HepG2 (cell line): ENCODE measurements around the gene TSPAN18. TPM values are rescaled to one million over a fixed set of nuclear protein-coding genes. Genes with fewer than 3 reads are reported as not detected.

Experiments
- ATAC-seq: fragments of 200-7000 bp; cut with Tn5 transposase; 3 replicates; pipeline ENCODE4 v1.9.1; 2020; ENCODE audit warnings: mild to moderate bottlenecking, moderate library complexity
- BruUV-seq: library from RNA; stranded (reverse); fragments of 400-500 nt; replicated peaks from 2 replicates; lab custom pipeline; 2021; lab: Mats Ljungman, UMichigan
- CTCF ChIA-PET: fragments of 300-600 bp; formaldehyde crosslinking; extraction: SDS; loops from one replicate; lab custom pipeline; 2021; ENCODE audit warnings: low total read pairs, inconsistent platforms, low intra/inter-chr PET ratio; lab: Yijun Ruan, JAX
- POLR2A ChIA-PET: fragments of 350-600 bp; sonication (Branson Sonifier 250); formaldehyde crosslinking; loops from one replicate; lab custom pipeline; 2020; ENCODE audit warnings: antibody characterized with exemption, inconsistent platforms; lab: Yijun Ruan, JAX
- DNase-seq: peaks from one replicate; pipeline ENCODE4 v3.0.0-alpha.2; 2015; ENCODE audit warnings: low spot score
- FAIRE-seq: peaks from 3 replicates; lab custom pipeline; 2011; peaks lifted over from hg19 to GRCh38; lab: Jason Lieb, UNC
- H2AFZ ChIP-seq: one replicate; pipeline ENCODE4 v1.6.1; 2011; ENCODE audit warnings: low read length, inconsistent platforms
- H3K27ac ChIP-seq: fragments of 300-600 bp; 3 replicates; pipeline ENCODE4 v1.8.0; 2011; ENCODE audit warnings: mixed run types, mild to moderate bottlenecking, mixed read lengths, low read length, inconsistent platforms; ENCODE audit not compliant: insufficient read depth; ENCODE audit errors: extremely low read length
- H3K27me3 ChIP-seq, 2 experiments: fragments of 200-600 bp in 1 of 2; 2 replicates in 1 of 2; 3 replicates in 1 of 2; pipeline versions ENCODE4 v1.6.0 to v1.8.0; 2011; ENCODE audit warnings: low read length in 2 of 2, mild to moderate bottlenecking in 2 of 2, moderate library complexity in 2 of 2, inconsistent platforms in 1 of 2; ENCODE audit not compliant: insufficient read depth in 2 of 2, control insufficient read depth in 1 of 2
- H3K36me3 ChIP-seq, 2 experiments: fragments of 200-600 bp in 1 of 2; replicated peaks in 1 of 2; 2 replicates in 1 of 2; 3 replicates in 1 of 2; pipeline versions ENCODE4 v1.5.1 to v1.8.0; 2011; ENCODE audit warnings: low read length in 2 of 2, inconsistent platforms in 1 of 2; ENCODE audit not compliant: insufficient read depth in 2 of 2, control insufficient read depth in 1 of 2
- H3K4me1 ChIP-seq: 2 replicates; pipeline ENCODE4 v1.5.1; 2012; ENCODE audit warnings: low read length, inconsistent platforms; ENCODE audit not compliant: insufficient read depth
- H3K4me2 ChIP-seq: 2 replicates; pipeline ENCODE4 v1.6.0; 2011; ENCODE audit warnings: low read depth, low read length, inconsistent platforms
- H3K4me3 ChIP-seq, 3 experiments: fragments of 200-600 bp in 1 of 3; sonication (generic), shearing (Covaris generic) in 1 of 3; replicated peaks in 1 of 3; 2 replicates each; pipeline ENCODE4 v1.5.1; 2011 to 2016; ENCODE audit warnings: low read length in 3 of 3, inconsistent platforms in 2 of 3, low read depth in 2 of 3, mild to moderate bottlenecking in 2 of 3, control low read depth in 1 of 3, mixed read lengths in 1 of 3; ENCODE audit not compliant: insufficient read depth in 1 of 3
- H3K79me2 ChIP-seq: one replicate; pipeline ENCODE4 v1.6.1; 2011; ENCODE audit warnings: low read length, inconsistent platforms; ENCODE audit not compliant: insufficient read depth
- H3K9ac ChIP-seq: 2 replicates; pipeline ENCODE4 v1.6.0; 2011; ENCODE audit warnings: mild to moderate bottlenecking, low read depth, low read length, inconsistent platforms; ENCODE audit not compliant: insufficient read depth
- H3K9me3 ChIP-seq: 2 replicates; pipeline ENCODE4 v1.5.1; 2012; ENCODE audit warnings: mild to moderate bottlenecking, low read length
- H4K20me1 ChIP-seq: 2 replicates; pipeline ENCODE4 v1.6.0; 2011; ENCODE audit warnings: inconsistent platforms, mild to moderate bottlenecking, low read length, moderate library complexity; ENCODE audit not compliant: insufficient read depth
- CEBPG ChIP-seq: IDR thresholded peaks from 2 replicates; pipeline ENCODE4 v1.6.1; 2016
- JUN ChIP-seq: sonication (generic); formaldehyde crosslinking; IDR thresholded peaks from 2 replicates; pipeline ENCODE4 v1.4.0; 2020; ENCODE audit warnings: mild to moderate bottlenecking, missing genetic modification reagents
- JUND ChIP-seq: sonication (generic); formaldehyde crosslinking; IDR thresholded peaks from 2 replicates; pipeline ENCODE4 v1.8.0; 2022; ENCODE audit warnings: mild to moderate bottlenecking, missing genetic modification reagents
- NR3C1 ChIP-seq: sonication (generic); formaldehyde crosslinking; IDR thresholded peaks from 2 replicates; pipeline ENCODE4 v1.4.0; 2020; ENCODE audit warnings: missing genetic modification reagents
- PLRG1 ChIP-seq: fragments of 450-650 bp; conservative IDR thresholded peaks from 2 replicates; pipeline ENCODE4 v1.6.1; 2016
- REL ChIP-seq: sonication (generic); formaldehyde crosslinking; conservative IDR thresholded peaks from 2 replicates; pipeline ENCODE4 v1.8.0; 2022; ENCODE audit warnings: mild to moderate bottlenecking, missing genetic modification reagents, moderate library complexity
- SATB2 ChIP-seq: sonication (generic); formaldehyde crosslinking; IDR thresholded peaks from 2 replicates; pipeline ENCODE4 v1.5.0; 2020; ENCODE audit warnings: missing genetic modification reagents
- SMAD3 ChIP-seq: sonication (generic); formaldehyde crosslinking; IDR thresholded peaks from 2 replicates; pipeline ENCODE4 v1.4.0; 2020; ENCODE audit warnings: missing genetic modification reagents
- SOX13 ChIP-seq, 3 experiments: fragments of 450-650 bp in 1 of 3; sonication (generic) in 1 of 3; formaldehyde crosslinking in 1 of 3; IDR thresholded peaks in 2 of 3; conservative IDR thresholded peaks in 1 of 3; 2 replicates each; pipeline versions ENCODE4 v1.5.0 to v1.6.1; 2016 to 2020; ENCODE audit warnings: antibody characterized with exemption in 1 of 3, mild to moderate bottlenecking in 1 of 3, missing compliant biosample characterization in 1 of 3, missing genetic modification reagents in 1 of 3, moderate library complexity in 1 of 3
- TOE1 ChIP-seq: sonication (generic); formaldehyde crosslinking; IDR thresholded peaks from 2 replicates; pipeline ENCODE4 v1.4.0; 2020; ENCODE audit warnings: mild to moderate bottlenecking, missing genetic modification reagents
- ZMYM2 ChIP-seq: sonication (generic); formaldehyde crosslinking; IDR thresholded peaks from 2 replicates; pipeline ENCODE4 v1.8.0; 2022; ENCODE audit warnings: mild to moderate bottlenecking, missing genetic modification reagents
- ZNF136 ChIP-seq: sonication (generic); formaldehyde crosslinking; IDR thresholded peaks from 2 replicates; pipeline ENCODE4 v1.8.1; 2022; ENCODE audit warnings: low read depth, mild to moderate bottlenecking, moderate library complexity, missing genetic modification reagents
- ZNF761 ChIP-seq: sonication (generic); formaldehyde crosslinking; conservative IDR thresholded peaks from 2 replicates; pipeline ENCODE4 v1.4.0; 2020; ENCODE audit warnings: mild to moderate bottlenecking, missing genetic modification reagents
- ZNF768 ChIP-seq: sonication (generic); formaldehyde crosslinking; IDR thresholded peaks from 2 replicates; pipeline ENCODE4 v1.4.0; 2020; ENCODE audit warnings: missing genetic modification reagents
- WGBS: methylation state at CpG from one replicate; pipeline ENCODE4 v1.1.6; 2017; ENCODE audit warnings: low lambda C conversion rate; 5-methylcytosine and 5-hydroxymethylcytosine counted together
- in situ Hi-C: cut with HindIII; loops from 2 replicates; pipeline ENCODE4 v1.10.0; 2017; ENCODE audit warnings: low pct_unique_long_range_greater_than_20kb; ENCODE audit not compliant: extremely low pct_ligation_motif_present
- intact Hi-C: fragments of 100-400 bp; cut with micrococcal nuclease; formaldehyde crosslinking; loops from one replicate; pipeline ENCODE4 v1.10.0; 2022; ENCODE audit not compliant: unreplicated experiment
- polyA plus RNA-seq, 8 experiments: library from polyadenylated mRNA; depleted of rRNA in 3 of 8; stranded (reverse) in 7 of 8; unstranded in 1 of 8; fragments of >200 nt; fragmentation: Illumina TruSeq in 4 of 8; extraction: Trizol in 4 of 8; gene quantifications; 2 replicates each; pipeline versions ENCODE4 v1.2.1 to v1.2.3, GENCODE V29; 2011 to 2016; ENCODE audit warnings: low read depth in 4 of 8, missing spikeins in 1 of 8, mixed read lengths in 1 of 8; ENCODE audit not compliant: insufficient read depth in 1 of 8
- total RNA-seq, 5 experiments: library from RNA; depleted of rRNA; stranded (reverse); fragments of >200 nt; fragmentation: Illumina TruSeq; extraction: Trizol; gene quantifications; 2 replicates each; pipeline ENCODE4 v1.2.3, GENCODE V29; 2016; ENCODE audit warnings: low read depth in 1 of 5
- TF ChIP-seq, protein P1 (sequence below): sonication (generic); formaldehyde crosslinking; IDR thresholded peaks from 2 replicates; pipeline ENCODE4 v1.4.0; 2020; ENCODE audit warnings: missing genetic modification reagents
- TF ChIP-seq, protein P2 (sequence below): sonication (generic); formaldehyde crosslinking; IDR thresholded peaks from 2 replicates; pipeline ENCODE4 v1.5.0; 2020; ENCODE audit warnings: missing genetic modification reagents
- TF ChIP-seq, protein P3 (sequence below): sonication (generic); IDR thresholded peaks from 2 replicates; pipeline ENCODE4 v1.6.1; 2016; ENCODE audit warnings: low read depth, borderline replicate concordance

Gene TSPAN18
- total and polyA plus RNA-seq, 2 of the 13 experiments (the other 11 are each of a cell fraction or from before 2014, with no cell fraction given), result not detected

DNA sequence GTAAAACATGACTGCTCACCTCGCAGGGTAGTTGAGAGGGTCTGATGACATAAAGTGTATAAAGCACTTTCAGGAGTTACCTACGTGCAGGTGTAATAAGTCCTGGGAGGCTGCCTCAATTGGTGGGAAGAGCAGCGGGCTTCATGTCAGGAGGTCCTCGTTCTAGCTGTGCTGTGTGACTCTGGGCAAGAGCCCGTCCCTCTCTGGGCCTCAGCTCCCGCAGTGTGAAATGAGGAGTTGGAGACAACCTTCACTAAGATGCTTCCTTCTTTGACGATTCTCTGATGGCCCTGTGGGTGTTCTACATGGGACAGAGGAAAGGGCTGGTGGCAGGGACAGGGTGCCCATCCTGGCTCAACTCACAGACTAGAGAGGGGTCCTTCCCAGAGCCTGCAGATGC lies 166.1 kb downstream of the TSPAN18 start:
- FAIRE-seq (no peak), DNase-seq (no peak), ATAC-seq (no peak)
- H3K4me2 ChIP-seq, result no peak overlapping the region
- H3K4me1 ChIP-seq, result no peaks in the 10 kb centered on the region
- no TSS peak for BruUV-seq
- ChIA-PET POLR2A (no interaction called here), CTCF (no interaction called here)
- H3K27me3 ChIP-seq, result peaks cover 0 to 1% of the 10 kb centered on the region in 2 experiments; a peak in 1 of 5 replicates
- WGBS, result 29% methylated on average over 4 of the region's 7 CpGs
- no peak overlapping the region for H2AFZ ChIP-seq
- no peak for TF ChIP-seq SOX13 (IDR thresholded peaks at IDR 0.05)
- no peak for TF ChIP-seq SOX13 (CRISPR knock-in tag; conservative IDR thresholded peaks at IDR 0.05 in 1 of 2, IDR thresholded peaks at IDR 0.05 in 1 of 2)
- TF ChIP-seq ZNF768 (CRISPR knock-in tag), result peak; percentile 93
- H4K20me1 ChIP-seq, result no peaks in the 10 kb centered on the region
- no peak overlapping the region for H3K4me3 ChIP-seq
- H3K79me2 ChIP-seq, result no peaks in the 10 kb centered on the region
- no peak overlapping the region for H3K27ac ChIP-seq
- no peak overlapping the region for H3K9ac ChIP-seq
- no peaks in the 10 kb centered on the region for H3K36me3 ChIP-seq
- intact Hi-C loops (no loop called here), in situ Hi-C loops (loop anchor here (5.0 to 25.0 kb wide), 2 partner anchors 166 to 581 kb away; partner anchors contain the start of genes ALX4 and TSPAN18)
- no peaks in the 10 kb centered on the region for H3K9me3 ChIP-seq

DNA sequence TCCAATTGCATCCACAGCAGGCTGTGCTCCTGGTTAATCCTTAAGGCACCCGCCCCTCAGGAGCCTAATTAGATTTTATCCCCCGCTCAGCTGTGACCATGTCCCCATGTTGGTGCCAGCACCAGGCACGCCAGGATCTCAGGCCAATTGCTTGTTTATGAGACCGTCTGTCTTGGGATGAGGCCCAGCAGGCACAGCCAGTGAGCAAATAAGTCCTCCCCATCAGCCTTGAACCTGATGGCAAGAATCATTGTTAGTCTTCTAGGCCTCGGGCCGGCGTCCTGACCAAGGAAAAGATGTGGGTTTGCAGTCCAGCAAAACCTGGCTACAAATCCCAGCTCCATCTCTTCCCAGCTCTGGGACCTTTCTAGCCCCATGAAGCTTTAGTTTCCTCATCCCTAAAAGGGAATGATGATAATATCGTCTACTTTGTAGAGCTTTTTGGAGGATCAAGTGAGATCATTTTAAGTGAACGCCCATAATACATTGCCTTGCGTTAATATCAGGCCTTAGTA lies 166.6 kb downstream of the TSPAN18 start:
- WGBS, result 72% methylated on average over 4 of the region's 10 CpGs
- CTCF ChIA-PET, result interaction anchor here (1.6 kb wide), 1 partner anchor 272 kb away, joined by 7 read pairs; no protein-coding TSS in a partner anchor
- no peaks in the 10 kb centered on the region for H3K36me3 ChIP-seq
- H3K27ac ChIP-seq, result no peak overlapping the region
- H2AFZ ChIP-seq, result no peak overlapping the region
- H3K79me2 ChIP-seq, result no peaks in the 10 kb centered on the region
- FAIRE-seq (no peak), DNase-seq (no peak), ATAC-seq (no peak)
- H3K27me3 ChIP-seq, result peaks cover 0 to 1% of the 10 kb centered on the region in 2 experiments; a peak in 1 of 5 replicates
- POLR2A ChIA-PET, result no interaction called here
- no peaks in the 10 kb centered on the region for H3K9me3 ChIP-seq
- no peak overlapping the region for H3K4me3 ChIP-seq
- no TSS peak for BruUV-seq
- H3K4me2 ChIP-seq, result no peak overlapping the region
- no peaks in the 10 kb centered on the region for H4K20me1 ChIP-seq
- in situ Hi-C loops, result loop anchor here (5.0 to 25.0 kb wide), 2 partner anchors 166 to 581 kb away; partner anchors contain the start of genes ALX4 and TSPAN18
- intact Hi-C loops, result no loop called here
- no peak overlapping the region for H3K9ac ChIP-seq
- no peaks in the 10 kb centered on the region for H3K4me1 ChIP-seq
- TF ChIP-seq PLRG1, result no peak
- no peak for TF ChIP-seq ZMYM2 (CRISPR knock-in tag)
- TF ChIP-seq SATB2 (CRISPR knock-in tag), result no peak
- no peak for TF ChIP-seq CEBPG (CRISPR knock-in tag)
- no peak for TF ChIP-seq JUN (CRISPR knock-in tag)
- TF ChIP-seq SMAD3 (CRISPR knock-in tag), result no peak
- no peak for TF ChIP-seq NR3C1 (CRISPR knock-in tag)
- TF ChIP-seq, protein P1, sequence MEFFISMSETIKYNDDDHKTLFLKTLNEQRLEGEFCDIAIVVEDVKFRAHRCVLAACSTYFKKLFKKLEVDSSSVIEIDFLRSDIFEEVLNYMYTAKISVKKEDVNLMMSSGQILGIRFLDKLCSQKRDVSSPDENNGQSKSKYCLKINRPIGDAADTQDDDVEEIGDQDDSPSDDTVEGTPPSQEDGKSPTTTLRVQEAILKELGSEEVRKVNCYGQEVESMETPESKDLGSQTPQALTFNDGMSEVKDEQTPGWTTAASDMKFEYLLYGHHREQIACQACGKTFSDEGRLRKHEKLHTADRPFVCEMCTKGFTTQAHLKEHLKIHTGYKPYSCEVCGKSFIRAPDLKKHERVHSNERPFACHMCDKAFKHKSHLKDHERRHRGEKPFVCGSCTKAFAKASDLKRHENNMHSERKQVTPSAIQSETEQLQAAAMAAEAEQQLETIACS, result no peak
- TF ChIP-seq TOE1 (CRISPR knock-in tag), result no peak
- TF ChIP-seq REL, result no peak
- no peak for TF ChIP-seq ZNF136 (CRISPR knock-in tag)
- TF ChIP-seq, protein P2, sequence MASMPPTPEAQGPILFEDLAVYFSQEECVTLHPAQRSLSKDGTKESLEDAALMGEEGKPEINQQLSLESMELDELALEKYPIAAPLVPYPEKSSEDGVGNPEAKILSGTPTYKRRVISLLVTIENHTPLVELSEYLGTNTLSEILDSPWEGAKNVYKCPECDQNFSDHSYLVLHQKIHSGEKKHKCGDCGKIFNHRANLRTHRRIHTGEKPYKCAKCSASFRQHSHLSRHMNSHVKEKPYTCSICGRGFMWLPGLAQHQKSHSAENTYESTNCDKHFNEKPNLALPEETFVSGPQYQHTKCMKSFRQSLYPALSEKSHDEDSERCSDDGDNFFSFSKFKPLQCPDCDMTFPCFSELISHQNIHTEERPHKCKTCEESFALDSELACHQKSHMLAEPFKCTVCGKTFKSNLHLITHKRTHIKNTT (CRISPR knock-in tag), result no peak
- no peak for TF ChIP-seq JUND (CRISPR knock-in tag)
- TF ChIP-seq, protein P3, sequence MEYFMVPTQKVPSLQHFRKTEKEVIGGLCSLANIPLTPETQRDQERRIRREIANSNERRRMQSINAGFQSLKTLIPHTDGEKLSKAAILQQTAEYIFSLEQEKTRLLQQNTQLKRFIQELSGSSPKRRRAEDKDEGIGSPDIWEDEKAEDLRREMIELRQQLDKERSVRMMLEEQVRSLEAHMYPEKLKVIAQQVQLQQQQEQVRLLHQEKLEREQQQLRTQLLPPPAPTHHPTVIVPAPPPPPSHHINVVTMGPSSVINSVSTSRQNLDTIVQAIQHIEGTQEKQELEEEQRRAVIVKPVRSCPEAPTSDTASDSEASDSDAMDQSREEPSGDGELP, result no peak
- no peak for TF ChIP-seq ZNF761 (CRISPR knock-in tag)
